Hepatic stellate cell (primary cell): ENCODE results near the gene SPDEF.
A peak's percentile ranks its signal among the peaks of the same experiment; 100 is the strongest.

ENCODE experiments used
- DNase-seq: peaks from one replicate; pipeline ENCODE4 v3.0.0; 2011; ENCODE audit warnings: low spot score

Gene SPDEF

DNA sequence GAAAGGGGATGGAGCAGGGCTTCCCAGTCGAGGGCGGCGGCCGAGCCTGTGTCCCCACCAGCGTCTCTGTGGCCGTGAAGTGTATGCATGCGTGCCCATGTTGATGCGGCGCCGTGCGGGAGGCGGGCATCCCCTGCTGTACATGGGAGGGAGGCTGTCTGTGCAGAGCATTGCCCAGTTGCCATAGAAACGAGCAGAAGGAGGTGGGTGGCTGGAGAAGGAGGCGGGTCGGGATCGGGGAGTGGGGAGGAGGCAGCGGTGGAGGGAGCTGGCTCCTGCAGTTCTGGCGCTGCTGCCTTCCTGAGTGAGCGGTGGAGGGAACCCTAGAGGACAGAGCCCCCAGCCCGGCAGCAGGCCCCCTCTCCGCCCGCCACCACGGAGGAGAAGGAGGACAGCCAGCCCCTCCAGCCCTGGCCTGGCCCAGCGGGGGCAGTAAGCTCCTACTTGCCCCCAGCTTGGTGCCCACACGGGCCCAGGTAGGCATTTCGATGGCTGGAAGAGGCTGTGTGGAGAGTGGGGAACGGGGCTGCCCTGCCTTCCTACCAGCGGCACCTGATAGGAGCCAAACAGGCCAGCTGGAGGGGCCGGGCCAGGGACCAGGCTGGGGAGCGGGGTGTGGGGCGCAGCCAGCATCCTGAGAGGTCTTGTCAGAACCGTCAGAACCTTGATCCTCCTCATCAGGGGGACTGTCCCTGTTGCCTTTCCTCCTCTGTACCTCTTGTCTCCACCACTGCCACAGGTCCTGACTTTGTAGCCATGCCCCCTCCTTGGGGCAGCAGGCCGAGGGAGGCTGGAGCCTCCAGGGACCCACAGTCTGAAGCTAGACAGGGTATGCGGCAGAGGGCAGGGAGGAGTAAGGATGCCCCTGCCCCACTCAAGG, 41.3 kb downstream of the SPDEF start:
- DNase-seq = peak; percentile 63

- no peak for DNase-seq
Observed at GRCh38 chr6:34514112-34514511, 42.0 kb downstream of the SPDEF start.

DNA sequence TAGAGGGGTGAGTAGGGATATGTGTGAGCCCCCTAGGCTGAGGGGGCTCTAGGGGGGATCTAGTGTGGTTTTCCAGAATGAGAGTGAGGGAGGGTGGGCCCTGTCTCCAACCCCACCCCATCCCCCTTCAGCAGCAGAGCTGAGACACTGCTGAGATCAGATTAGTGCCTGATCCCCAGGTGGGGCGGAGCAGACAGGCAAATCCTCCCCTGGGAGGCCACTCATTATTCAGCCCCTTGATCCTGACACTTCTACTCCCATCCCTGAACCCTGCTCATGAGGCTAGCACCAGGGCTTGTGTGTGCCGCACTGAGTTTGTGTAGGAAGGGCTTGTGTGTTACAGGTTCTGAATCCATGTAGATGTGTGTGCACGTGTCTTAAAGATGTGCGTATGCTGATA, 42.5 kb downstream of the SPDEF start:
- no peak for DNase-seq

DNA sequence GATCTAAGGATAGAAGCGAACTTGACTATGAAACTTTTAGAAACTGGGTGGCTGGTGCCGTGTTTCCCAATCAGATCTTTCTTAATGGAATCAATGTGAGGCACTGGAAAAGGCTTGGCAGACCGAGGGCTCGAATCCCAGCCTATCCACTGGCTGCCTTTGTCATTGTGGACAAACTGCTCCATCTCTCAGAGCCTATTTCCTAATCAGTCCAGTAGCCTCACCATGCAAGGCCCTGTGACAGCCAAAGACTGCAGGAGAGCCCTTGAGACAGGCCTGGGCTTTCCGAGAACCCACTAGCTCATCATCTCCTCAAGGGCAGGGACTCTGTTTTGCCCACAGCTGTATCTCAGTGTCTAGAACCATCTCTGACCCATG, 43.4 kb downstream of the SPDEF start:
- DNase-seq = no peak

- DNase-seq = no peak
Observed at GRCh38 chr6:34511915-34512737, 44.0 kb downstream of the SPDEF start.

DNA sequence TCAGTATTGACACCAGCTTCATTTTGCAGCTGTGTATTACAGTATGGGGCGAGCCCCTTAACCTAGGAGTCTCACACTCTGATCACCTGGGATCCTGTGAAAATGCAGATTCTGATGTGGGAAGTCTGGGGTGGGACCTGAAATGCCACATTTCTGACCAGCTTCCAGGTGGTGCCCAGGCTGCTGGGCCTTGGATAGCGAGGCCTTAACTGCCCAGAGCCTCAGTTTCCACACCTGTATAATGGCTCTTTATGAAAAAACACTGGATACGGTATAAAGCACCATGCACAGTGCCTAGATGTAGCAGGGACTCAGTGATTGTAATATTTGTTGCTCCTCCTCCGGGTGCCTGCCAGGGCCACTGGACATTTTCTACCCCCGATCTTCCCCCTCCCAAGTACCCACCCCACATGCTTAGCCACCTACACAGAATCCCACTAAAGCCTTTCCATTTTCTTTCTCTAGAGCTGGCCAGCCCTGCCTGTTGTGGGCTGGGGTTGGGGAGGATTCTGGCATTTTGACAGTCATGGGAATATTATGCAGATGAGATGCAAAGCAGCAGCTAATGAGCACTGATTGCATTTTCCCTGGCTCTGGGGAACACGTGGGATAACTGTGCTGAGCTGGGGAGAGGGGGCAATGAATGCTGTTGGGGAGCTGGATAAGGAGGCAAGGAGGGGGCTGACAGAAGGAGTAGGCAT, 44.8 kb downstream of the SPDEF start:
- DNase-seq = no peak

- no peak for DNase-seq
Observed at GRCh38 chr6:34510299-34510698, 45.8 kb downstream of the SPDEF start.

- no peak for DNase-seq
Observed at GRCh38 chr6:34509782-34510181, 46.3 kb downstream of the SPDEF start.

GRCh38 chr6:34508425-34508824, 47.7 kb downstream of the SPDEF start:
- no peak for DNase-seq

- no peak for DNase-seq
Observed at GRCh38 chr6:34506718-34507117, 49.4 kb downstream of the SPDEF start.

GRCh38 chr6:34497411-34497810, 58.7 kb downstream of the SPDEF start:
- no peak for DNase-seq

- DNase-seq = no peak
Observed at GRCh38 chr6:34496103-34496685, 59.9 kb downstream of the SPDEF start.

GRCh38 chr6:34494973-34495372, 61.2 kb downstream of the SPDEF start:
- DNase-seq = no peak

- no peak for DNase-seq
Observed at GRCh38 chr6:34493344-34493743, 62.8 kb downstream of the SPDEF start.

GRCh38 chr6:34491091-34491430, 65.1 kb downstream of the SPDEF start:
- DNase-seq = no peak

DNA sequence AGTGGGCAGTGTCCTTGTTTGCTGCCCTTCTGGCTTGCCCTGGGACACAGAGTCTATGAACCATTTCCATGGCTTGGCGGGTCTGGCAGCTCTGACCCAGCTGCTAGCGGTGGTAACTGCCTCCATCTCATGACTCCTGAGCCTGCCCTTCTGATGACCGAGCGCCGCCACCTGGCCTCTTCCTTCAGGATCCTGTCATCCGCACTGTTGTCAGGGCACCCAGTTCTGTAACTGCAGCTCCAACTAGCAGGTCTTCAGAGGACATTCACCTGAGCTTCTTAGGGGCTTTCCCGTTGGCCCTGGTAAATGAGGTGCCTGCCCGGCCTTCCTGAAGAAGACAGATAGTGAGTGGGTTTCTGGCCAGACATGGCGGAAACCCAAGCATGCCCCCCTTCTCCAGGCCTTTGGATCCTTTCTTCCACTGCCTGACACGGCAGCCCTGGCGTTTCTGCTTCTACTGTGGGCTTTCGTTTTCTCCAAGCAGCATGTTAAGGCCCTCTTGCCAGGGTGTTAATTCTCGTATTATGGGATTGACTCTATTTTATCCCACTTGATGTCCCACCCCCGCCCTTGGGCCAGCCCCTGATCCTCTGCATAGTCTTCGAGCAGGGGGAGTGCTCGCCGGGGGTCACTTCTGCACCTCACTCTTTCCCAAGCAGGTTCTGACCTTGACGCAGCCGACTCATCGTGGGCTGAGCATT, 65.6 kb downstream of the SPDEF start:
- no peak for DNase-seq

DNA sequence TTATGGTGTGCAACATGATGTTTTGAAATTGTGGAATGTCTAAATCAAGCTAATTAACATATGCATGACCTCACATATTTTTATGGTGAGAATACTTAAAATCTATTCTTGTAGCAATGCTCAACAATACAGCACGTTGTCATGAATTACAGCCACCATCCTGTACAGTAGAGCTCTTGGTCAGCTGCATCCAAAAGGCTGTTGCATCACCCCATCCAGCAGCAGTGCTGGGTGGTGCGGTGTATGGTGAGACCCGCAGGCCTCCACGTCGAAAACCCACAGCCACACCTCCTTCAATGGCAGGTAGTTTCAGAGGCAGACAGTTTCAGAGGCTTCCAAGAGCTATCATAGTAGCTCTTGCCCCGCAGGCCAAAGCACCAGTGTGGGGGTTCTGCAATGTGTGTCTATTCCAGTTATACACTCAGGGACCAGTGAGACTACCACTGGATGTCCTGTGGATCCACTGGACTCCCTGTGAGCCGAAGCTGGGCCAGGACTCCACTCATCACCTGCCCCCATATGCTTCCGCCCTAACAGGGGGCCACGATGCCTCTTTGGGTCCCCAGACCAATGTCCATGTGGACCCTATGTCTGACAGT, 66.8 kb downstream of the SPDEF start:
- no peak for DNase-seq
